ENCODE measurements around the gene CCR2. TPM values are rescaled to one million over a fixed set of nuclear protein-coding genes. Genes with fewer than 3 reads are reported as not detected.
"Not testable (repeated sequence)": the region's sequence is repeated elsewhere in the genome, so short reads cannot be mapped to it uniquely, and the experiment has no call there.

Gene CCR2
- total RNA-seq, 1 donor from 2014 or later: 0.31 TPM

GRCh38 chr3:46380471-46381221 lies 26.7 kb downstream of the CCR2 start:
- DNase-seq: no peak

GRCh38 chr3:46381625-46382024 lies 27.7 kb downstream of the CCR2 start:
- no peak for DNase-seq

GRCh38 chr3:46383211-46383950 lies 29.5 kb downstream of the CCR2 start:
- no peak for DNase-seq

- DNase-seq: no peak
Observed at GRCh38 chr3:46383951-46384330, 30.0 kb downstream of the CCR2 start.

GRCh38 chr3:46386205-46386604 lies 32.3 kb downstream of the CCR2 start:
- no peak for DNase-seq

- not testable (repeated sequence) for DNase-seq
Observed at GRCh38 chr3:46388847-46389246, 34.9 kb downstream of the CCR2 start.

GRCh38 chr3:46389306-46389705 lies 35.4 kb downstream of the CCR2 start:
- DNase-seq: no peak

- not testable (repeated sequence) for DNase-seq
Observed at GRCh38 chr3:46391526-46391925, 37.6 kb downstream of the CCR2 start.

- DNase-seq: no peak
Observed at GRCh38 chr3:46393011-46393410, 39.1 kb downstream of the CCR2 start.

- DNase-seq: no peak
Observed at GRCh38 chr3:46393554-46394434, 39.9 kb downstream of the CCR2 start.

GRCh38 chr3:46395210-46395661 lies 41.3 kb downstream of the CCR2 start:
- no peak for DNase-seq

GRCh38 chr3:46395766-46396530 lies 42.0 kb downstream of the CCR2 start:
- DNase-seq: no peak

GRCh38 chr3:46397111-46397510 lies 43.2 kb downstream of the CCR2 start:
- DNase-seq: no peak

GRCh38 chr3:46398186-46398955 lies 44.5 kb downstream of the CCR2 start:
- no peak for DNase-seq

GRCh38 chr3:46399098-46399497 lies 45.2 kb downstream of the CCR2 start:
- no peak for DNase-seq

GRCh38 chr3:46399557-46399956 lies 45.6 kb downstream of the CCR2 start:
- no peak for DNase-seq

GRCh38 chr3:46400000-46400734 lies 46.3 kb downstream of the CCR2 start:
- no peak for DNase-seq

- no peak for DNase-seq
Observed at GRCh38 chr3:46400846-46401245, 46.9 kb downstream of the CCR2 start.

GRCh38 chr3:46401579-46401978 lies 47.7 kb downstream of the CCR2 start:
- DNase-seq: no peak

GRCh38 chr3:46402902-46403301 lies 49.0 kb downstream of the CCR2 start:
- DNase-seq: not testable (repeated sequence)
